ENCODE measurements around the gene MAP1LC3B.

MAP1LC3B gene

GRCh38 chr16:87345726-87346424 is 46.3 kb upstream of the MAP1LC3B start:
- H3K9me2 ChIP-seq (replicated peaks; ENCODE audit: low read depth, low read length), result no peaks in the 10 kb centered on the region
- H3K4me3 ChIP-seq (ENCODE audit: low read length, poor library complexity, severe bottlenecking), result no peak overlapping the region
- no peak overlapping the region for H3K9ac ChIP-seq (ENCODE audit: low read depth, low read length, poor library complexity, severe bottlenecking)
- no peaks in the 10 kb centered on the region for H4K20me1 ChIP-seq (ENCODE audit: insufficient read depth, low read length, poor library complexity, severe bottlenecking)
- TF ChIP-seq EZH2phosphoT487 (IDR thresholded peaks at IDR 0.05; ENCODE audit: borderline replicate concordance), result no peak
- TF ChIP-seq, protein P1, sequence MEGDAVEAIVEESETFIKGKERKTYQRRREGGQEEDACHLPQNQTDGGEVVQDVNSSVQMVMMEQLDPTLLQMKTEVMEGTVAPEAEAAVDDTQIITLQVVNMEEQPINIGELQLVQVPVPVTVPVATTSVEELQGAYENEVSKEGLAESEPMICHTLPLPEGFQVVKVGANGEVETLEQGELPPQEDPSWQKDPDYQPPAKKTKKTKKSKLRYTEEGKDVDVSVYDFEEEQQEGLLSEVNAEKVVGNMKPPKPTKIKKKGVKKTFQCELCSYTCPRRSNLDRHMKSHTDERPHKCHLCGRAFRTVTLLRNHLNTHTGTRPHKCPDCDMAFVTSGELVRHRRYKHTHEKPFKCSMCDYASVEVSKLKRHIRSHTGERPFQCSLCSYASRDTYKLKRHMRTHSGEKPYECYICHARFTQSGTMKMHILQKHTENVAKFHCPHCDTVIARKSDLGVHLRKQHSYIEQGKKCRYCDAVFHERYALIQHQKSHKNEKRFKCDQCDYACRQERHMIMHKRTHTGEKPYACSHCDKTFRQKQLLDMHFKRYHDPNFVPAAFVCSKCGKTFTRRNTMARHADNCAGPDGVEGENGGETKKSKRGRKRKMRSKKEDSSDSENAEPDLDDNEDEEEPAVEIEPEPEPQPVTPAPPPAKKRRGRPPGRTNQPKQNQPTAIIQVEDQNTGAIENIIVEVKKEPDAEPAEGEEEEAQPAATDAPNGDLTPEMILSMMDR (conservative IDR thresholded peaks at IDR 0.05; ENCODE audit: low read length), result no peak
- H3K79me2 ChIP-seq (ENCODE audit: insufficient read depth, low read length), result no peaks in the 10 kb centered on the region
- no peak overlapping the region for H3K4me2 ChIP-seq (ENCODE audit: low read depth, low read length, poor library complexity, severe bottlenecking)
- peaks cover 29% of the 10 kb centered on the region; the same call in 1 of the 2 replicates for H3K36me3 ChIP-seq (ENCODE audit: insufficient read depth, low read length)
- H3K27me3 ChIP-seq (ENCODE audit: insufficient read depth, low read length, poor library complexity, severe bottlenecking), result no peaks in the 10 kb centered on the region
- H3F3A ChIP-seq (ENCODE audit: low read depth), result no peaks in the 10 kb centered on the region
- no peaks in the 10 kb centered on the region for H3K9me3 ChIP-seq (ENCODE audit: insufficient read depth, low read depth, low read length)
- H3K4me1 ChIP-seq (ENCODE audit: insufficient read depth, low read length, poor library complexity, severe bottlenecking), result no peaks in the 10 kb centered on the region
- no peak overlapping the region for H2AFZ ChIP-seq (ENCODE audit: low read length)

DNA sequence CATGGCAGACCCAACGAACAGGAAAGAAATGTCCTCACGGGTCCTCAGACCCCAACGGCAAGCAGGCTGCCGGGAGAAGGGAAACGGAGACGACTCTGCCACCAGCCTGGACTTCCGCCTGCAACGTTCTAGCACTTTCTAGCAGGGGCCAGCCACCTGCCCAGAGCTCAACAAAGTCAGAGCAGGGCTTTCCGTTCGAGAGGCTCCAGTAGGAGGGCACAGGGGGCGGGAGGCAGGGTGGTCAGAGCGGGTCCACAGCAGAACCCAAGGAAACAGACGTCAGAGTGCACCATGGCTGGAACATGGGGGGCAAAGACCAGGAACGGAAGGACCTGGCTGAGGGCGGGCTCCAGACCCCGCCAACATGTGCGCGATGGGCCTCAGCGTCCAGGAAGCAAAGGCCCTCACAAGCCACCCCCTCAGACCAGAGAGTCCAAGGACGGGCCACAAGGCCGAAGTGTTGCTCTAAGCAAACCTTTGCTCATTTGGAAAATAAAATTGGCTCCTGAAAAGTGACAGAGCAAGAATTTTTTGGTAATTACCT is 45.5 kb upstream of the MAP1LC3B start:
- Histone ChIP-seq H4K20me1 (ENCODE audit: insufficient read depth, low read length, poor library complexity, severe bottlenecking) (no peaks in the 10 kb centered on the region), H3K4me2 (ENCODE audit: low read depth, low read length, poor library complexity, severe bottlenecking) (no peak overlapping the region), H3K4me3 (ENCODE audit: low read length, poor library complexity, severe bottlenecking) (no peak overlapping the region), H3K9me3 (ENCODE audit: insufficient read depth, low read depth, low read length) (no peaks in the 10 kb centered on the region), H3K9me2 (replicated peaks; ENCODE audit: low read depth, low read length) (no peaks in the 10 kb centered on the region), H3K36me3 (ENCODE audit: insufficient read depth, low read length) (peaks cover 25% of the 10 kb centered on the region; the same call in 1 of the 2 replicates), H3K27me3 (ENCODE audit: insufficient read depth, low read length, poor library complexity, severe bottlenecking) (no peaks in the 10 kb centered on the region), H3K79me2 (ENCODE audit: insufficient read depth, low read length) (no peaks in the 10 kb centered on the region), H3K4me1 (ENCODE audit: insufficient read depth, low read length, poor library complexity, severe bottlenecking) (no peaks in the 10 kb centered on the region), H3K9ac (ENCODE audit: low read depth, low read length, poor library complexity, severe bottlenecking) (no peak overlapping the region), H3F3A (ENCODE audit: low read depth) (no peaks in the 10 kb centered on the region), H2AFZ (ENCODE audit: low read length) (no peak overlapping the region)
- TF ChIP-seq, protein P1 (conservative IDR thresholded peaks at IDR 0.05; ENCODE audit: low read length), result no peak
- no peak for TF ChIP-seq EZH2phosphoT487 (IDR thresholded peaks at IDR 0.05; ENCODE audit: borderline replicate concordance)

- no peak overlapping the region for H3K4me2 ChIP-seq (ENCODE audit: low read depth, low read length, poor library complexity, severe bottlenecking)
- no peak overlapping the region for H3K9ac ChIP-seq (ENCODE audit: low read depth, low read length, poor library complexity, severe bottlenecking)
- no peaks in the 10 kb centered on the region for H3K9me3 ChIP-seq (ENCODE audit: insufficient read depth, low read depth, low read length)
- no peak for TF ChIP-seq EZH2phosphoT487 (IDR thresholded peaks at IDR 0.05; ENCODE audit: borderline replicate concordance)
- TF ChIP-seq, protein P1 (conservative IDR thresholded peaks at IDR 0.05; ENCODE audit: low read length), result peak; percentile 40; the same call in 1 of the 2 replicates
- H2AFZ ChIP-seq (ENCODE audit: low read length), result no peak overlapping the region
- H3F3A ChIP-seq (ENCODE audit: low read depth), result no peaks in the 10 kb centered on the region
- H4K20me1 ChIP-seq (ENCODE audit: insufficient read depth, low read length, poor library complexity, severe bottlenecking), result no peaks in the 10 kb centered on the region
- H3K4me1 ChIP-seq (ENCODE audit: insufficient read depth, low read length, poor library complexity, severe bottlenecking), result no peaks in the 10 kb centered on the region
- H3K79me2 ChIP-seq (ENCODE audit: insufficient read depth, low read length), result no peaks in the 10 kb centered on the region
- no peak overlapping the region for H3K4me3 ChIP-seq (ENCODE audit: low read length, poor library complexity, severe bottlenecking)
- H3K9me2 ChIP-seq (replicated peaks; ENCODE audit: low read depth, low read length), result no peaks in the 10 kb centered on the region
- no peaks in the 10 kb centered on the region for H3K27me3 ChIP-seq (ENCODE audit: insufficient read depth, low read length, poor library complexity, severe bottlenecking)
- H3K36me3 ChIP-seq (ENCODE audit: insufficient read depth, low read length), result peaks cover 11% of the 10 kb centered on the region; the same call in 1 of the 2 replicates
Observed at GRCh38 chr16:87347932-87348615, 44.1 kb upstream of the MAP1LC3B start.

Data from Loucy (cell line).